Measurements from ENCODE around the gene TIFAB.

DNA sequence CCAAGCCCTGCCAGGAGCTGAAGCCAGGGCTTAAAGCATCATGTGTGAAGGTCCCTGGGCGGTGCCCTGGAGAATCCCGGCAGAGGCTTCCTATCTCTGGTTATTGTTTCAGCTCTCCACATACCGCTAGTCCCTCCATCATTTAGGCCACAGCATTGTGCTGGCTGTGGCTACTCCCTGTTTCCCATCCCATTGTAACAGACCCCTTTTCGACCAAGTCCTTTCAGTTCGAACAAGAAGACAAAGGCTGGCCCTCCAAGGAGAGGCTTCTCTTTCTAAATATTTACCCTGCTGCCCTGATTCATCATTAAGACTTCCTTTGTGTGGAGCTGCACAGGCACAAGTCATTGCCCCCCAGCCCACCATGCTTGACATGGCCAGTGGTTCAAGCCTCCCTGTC lies 42.0 kb upstream of the TIFAB start:
- TF ChIP-seq POLR2A (IDR thresholded peaks at IDR 0.05; ENCODE audit: low read length): no peak
- no peak for TF ChIP-seq GATA1 (IDR thresholded peaks at IDR 0.05; ENCODE audit: low read depth, low read length)
